Immature natural killer cell (primary cell): Measurements from ENCODE around the gene SLC8A3. TPM values are rescaled to one million over a fixed set of nuclear protein-coding genes. Genes with fewer than 3 reads are reported as not detected.

Experiments
- DNase-seq, 3 donors: peaks; one replicate each; pipeline ENCODE4 v3.0.0; 2022; ENCODE audit warnings: mixed read lengths in 1 of 3
- H3K27ac Mint-ChIP-seq, 6 donors: one replicate each; pipeline ENCODE4 v1.8.0; 2020; ENCODE audit warnings: mixed read lengths in 6 of 6, mild to moderate bottlenecking in 5 of 6, inconsistent platforms in 4 of 6, moderate library complexity in 3 of 6
- H3K27me3 Mint-ChIP-seq, 3 donors: one replicate each; pipeline ENCODE4 v1.8.0; 2020 to 2021; ENCODE audit warnings: low read depth in 3 of 3, mild to moderate bottlenecking in 3 of 3, mixed read lengths in 3 of 3, moderate library complexity in 3 of 3, inconsistent platforms in 1 of 3
- H3K36me3 Mint-ChIP-seq, 3 donors: one replicate each; pipeline ENCODE4 v1.8.0; 2020; ENCODE audit warnings: mixed read lengths in 3 of 3, inconsistent platforms in 2 of 3, mild to moderate bottlenecking in 2 of 3
- H3K4me1 Mint-ChIP-seq, 2 donors: one replicate each; pipeline ENCODE4 v1.8.0; 2020; ENCODE audit warnings: inconsistent platforms in 2 of 2, mild to moderate bottlenecking in 2 of 2, mixed read lengths in 2 of 2, moderate library complexity in 1 of 2
- H3K4me3 Mint-ChIP-seq, 5 donors: one replicate each; pipeline ENCODE4 v1.8.0; 2020; ENCODE audit warnings: mild to moderate bottlenecking in 5 of 5, mixed read lengths in 5 of 5, inconsistent platforms in 3 of 5, moderate library complexity in 3 of 5
- H3K9me3 Mint-ChIP-seq, 6 donors: one replicate each; pipeline ENCODE4 v1.8.0; 2020; ENCODE audit warnings: mild to moderate bottlenecking in 6 of 6, mixed read lengths in 6 of 6, inconsistent platforms in 4 of 6, moderate library complexity in 3 of 6
- polyA plus RNA-seq, 3 donors: library from polyadenylated mRNA; unstranded; fragments of 300-500 nt; fragmentation: Illumina TruSeq; gene quantifications; one replicate each; pipeline ENCODE4 v1.2.3, GENCODE V29; 2021

SLC8A3 gene
- polyA plus RNA-seq, 3 donors from 2014 or later = 0.21 TPM; not detected in 2

DNA sequence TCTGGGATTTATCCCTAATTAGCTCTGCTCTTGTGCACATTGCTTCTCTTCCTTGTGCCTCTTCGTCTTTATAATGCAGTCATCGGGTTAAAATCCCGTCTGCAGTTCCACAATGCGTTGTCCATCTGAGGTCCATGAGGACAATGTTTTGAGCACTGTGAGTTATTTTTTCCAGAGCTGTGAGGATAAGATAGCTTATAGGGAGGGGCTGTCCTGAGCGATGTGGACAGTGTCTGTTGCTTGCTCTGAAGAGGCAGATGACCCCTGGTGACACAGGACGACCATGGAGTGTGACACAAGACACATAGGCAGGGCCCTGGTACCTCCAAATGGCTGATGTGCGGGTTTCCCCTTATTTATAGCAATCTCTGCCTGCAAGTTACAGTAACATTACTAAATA is 177.0 kb downstream of the SLC8A3 start:
- Mint-ChIP-seq H3K27ac (no peak overlapping the region), H3K4me3 (no peak overlapping the region), H3K27me3 (peaks cover 0 to 3% (median 0%) of the 10 kb centered on the region in 3 donors), H3K36me3 (no peaks in the 10 kb centered on the region), H3K9me3 (no peaks in the 10 kb centered on the region), H3K4me1 (no peaks in the 10 kb centered on the region)
- no peak for DNase-seq

DNA sequence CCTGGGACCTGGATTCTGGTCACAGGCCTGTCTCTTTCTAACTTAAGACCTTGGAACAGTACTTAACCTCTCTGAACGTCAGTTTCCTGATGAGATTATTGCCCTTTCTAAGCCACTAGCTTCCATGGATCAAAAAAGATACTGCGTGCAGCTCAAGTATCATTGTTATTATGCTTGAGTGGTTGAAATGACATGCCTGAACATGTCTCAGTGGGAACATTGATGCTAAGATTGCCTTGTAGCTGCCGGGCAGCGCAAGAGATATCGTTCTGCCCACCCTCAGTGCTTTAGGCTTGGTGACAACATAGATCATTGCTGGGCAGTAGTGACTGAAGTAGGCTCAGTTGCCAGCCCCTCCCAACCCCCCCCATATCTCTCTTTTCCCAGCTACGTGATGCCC is 177.7 kb downstream of the SLC8A3 start:
- no peak for DNase-seq
- Mint-ChIP-seq H3K4me3 (no peak overlapping the region), H3K27ac (no peak overlapping the region), H3K27me3 (peaks cover 0 to 3% (median 0%) of the 10 kb centered on the region in 3 donors), H3K36me3 (no peaks in the 10 kb centered on the region), H3K4me1 (no peaks in the 10 kb centered on the region), H3K9me3 (no peaks in the 10 kb centered on the region)

DNA sequence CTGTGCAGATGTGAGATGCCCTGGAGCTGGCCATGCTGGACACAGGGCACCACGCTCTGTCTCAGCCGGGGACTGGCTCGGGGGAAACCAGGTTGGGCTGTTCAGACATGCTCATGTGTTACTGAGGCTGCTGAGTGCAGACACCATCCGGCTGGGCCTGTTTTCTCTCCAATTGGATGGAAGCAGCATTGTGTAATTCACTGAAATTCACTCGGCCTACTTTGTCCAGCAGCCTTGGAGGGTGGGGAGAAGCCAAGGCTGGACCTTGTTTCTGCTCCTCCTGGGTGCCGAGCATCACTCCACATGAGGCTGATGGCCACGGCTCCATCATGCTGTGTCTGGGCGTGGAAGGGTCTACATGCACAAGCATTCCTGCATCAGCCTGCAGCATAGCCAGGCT is 178.8 kb downstream of the SLC8A3 start:
- H3K9me3 Mint-ChIP-seq = no peaks in the 10 kb centered on the region
- no peaks in the 10 kb centered on the region for H3K4me1 Mint-ChIP-seq
- H3K27me3 Mint-ChIP-seq = peaks cover 0 to 3% (median 0%) of the 10 kb centered on the region in 3 donors
- no peaks in the 10 kb centered on the region for H3K36me3 Mint-ChIP-seq
- no peak for DNase-seq
- no peak overlapping the region for H3K27ac Mint-ChIP-seq
- H3K4me3 Mint-ChIP-seq = no peak overlapping the region

DNA sequence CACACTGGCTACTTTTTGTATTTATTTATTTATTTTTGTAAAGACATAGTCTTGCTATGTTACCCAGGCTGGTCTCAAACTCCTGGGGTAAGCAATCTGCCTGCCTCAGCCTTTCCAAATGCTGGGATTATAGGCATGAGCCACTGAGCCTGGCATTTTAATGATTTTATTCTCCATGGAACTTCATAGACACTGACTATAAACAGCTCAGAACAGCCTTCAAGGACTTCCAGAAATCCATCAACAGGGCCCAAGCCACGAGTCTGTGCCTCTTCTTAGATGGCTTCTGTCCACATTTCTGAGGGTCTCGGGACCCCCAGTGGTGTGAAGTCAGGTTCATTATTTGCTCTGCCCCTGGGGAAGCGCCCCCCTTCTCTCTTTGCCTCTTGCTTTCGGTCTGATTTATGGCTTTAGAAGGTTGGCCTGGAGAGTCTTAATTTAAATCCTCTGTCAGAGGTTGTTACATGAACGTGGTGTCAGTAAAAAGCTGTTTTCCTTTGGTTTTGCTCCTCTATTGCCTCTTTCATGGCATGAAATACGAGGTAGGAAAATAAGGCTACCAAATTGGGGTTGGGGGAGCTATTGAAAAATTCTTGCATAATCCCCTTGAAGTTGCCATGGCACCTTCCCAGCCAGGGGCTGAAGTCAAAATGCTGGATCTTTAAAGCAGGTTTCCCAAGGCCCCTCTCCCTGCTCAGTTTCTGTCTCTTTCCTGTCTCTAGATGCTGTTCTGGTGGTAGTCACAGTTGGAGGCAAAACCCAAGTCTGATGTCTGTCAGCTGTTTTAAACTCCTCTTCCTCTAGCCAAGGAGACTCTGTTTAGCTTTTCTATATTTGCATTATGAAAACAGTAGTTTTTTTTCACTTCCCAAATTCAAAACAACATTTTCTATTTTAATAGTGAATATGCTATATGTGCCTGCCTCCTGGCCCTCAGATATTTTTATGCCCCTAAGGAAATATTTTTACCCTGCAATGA is 180.2 kb downstream of the SLC8A3 start:
- Mint-ChIP-seq H3K27me3 (peaks cover 0 to 2% (median 0%) of the 10 kb centered on the region in 3 donors), H3K4me1 (no peaks in the 10 kb centered on the region), H3K9me3 (no peaks in the 10 kb centered on the region), H3K36me3 (no peaks in the 10 kb centered on the region), H3K27ac (no peak overlapping the region), H3K4me3 (no peak overlapping the region)
- DNase-seq = no peak

DNA sequence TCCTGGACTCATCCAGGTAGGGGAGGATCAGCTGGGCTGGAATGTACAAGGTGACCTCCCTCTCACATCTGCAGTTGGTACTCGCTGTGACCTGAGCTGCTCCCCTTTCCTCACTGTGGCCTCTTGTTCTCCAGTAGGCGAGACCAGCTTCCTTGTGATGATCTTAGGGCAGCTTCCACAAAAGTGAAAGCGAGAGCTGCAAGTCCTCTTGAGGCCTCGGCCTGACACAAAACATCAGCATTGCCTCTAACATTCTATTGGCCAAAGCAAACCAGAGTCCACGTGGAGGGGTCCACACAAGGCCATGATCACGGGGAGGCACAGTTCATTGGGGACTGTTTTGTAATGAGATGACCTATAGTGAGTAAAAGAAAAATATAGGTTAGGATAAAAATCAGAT is 182.1 kb downstream of the SLC8A3 start:
- no peak for DNase-seq
- H3K4me3 Mint-ChIP-seq = no peak overlapping the region
- no peak overlapping the region for H3K27ac Mint-ChIP-seq
- H3K4me1 Mint-ChIP-seq = no peaks in the 10 kb centered on the region
- H3K9me3 Mint-ChIP-seq = no peaks in the 10 kb centered on the region
- no peaks in the 10 kb centered on the region for H3K36me3 Mint-ChIP-seq
- peaks cover 0 to 2% (median 0%) of the 10 kb centered on the region in 3 donors for H3K27me3 Mint-ChIP-seq

DNA sequence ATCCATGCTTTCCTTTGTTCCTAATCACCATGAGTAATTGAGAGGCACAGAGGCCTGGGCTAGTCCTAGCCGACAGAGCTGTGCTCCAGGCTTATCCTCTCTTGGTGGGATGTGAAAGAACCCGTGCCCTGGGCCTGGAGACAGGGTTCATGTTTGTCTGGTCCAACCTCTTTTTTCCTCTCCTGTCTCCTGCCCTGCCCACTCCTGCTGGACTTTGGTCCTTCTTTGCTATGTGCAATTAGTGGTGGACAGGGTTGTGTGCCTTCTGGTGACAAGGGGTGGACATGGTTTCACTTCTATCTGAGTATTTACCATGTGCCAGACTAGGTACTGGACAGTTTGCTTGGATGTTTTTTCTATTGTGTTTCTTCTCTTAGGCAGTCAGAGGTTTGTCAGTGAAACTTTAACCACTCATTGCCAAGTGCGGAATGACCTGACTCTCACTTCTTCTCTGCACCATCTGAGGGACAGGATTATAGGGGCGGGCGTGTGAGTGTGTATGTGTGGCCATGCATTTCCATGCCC is 183.4 kb downstream of the SLC8A3 start:
- no peak for DNase-seq
- H3K36me3 Mint-ChIP-seq = no peaks in the 10 kb centered on the region
- H3K4me3 Mint-ChIP-seq = no peak overlapping the region
- H3K9me3 Mint-ChIP-seq = no peaks in the 10 kb centered on the region
- no peaks in the 10 kb centered on the region for H3K4me1 Mint-ChIP-seq
- peaks cover 0 to 5% (median 0%) of the 10 kb centered on the region in 3 donors for H3K27me3 Mint-ChIP-seq
- no peak overlapping the region for H3K27ac Mint-ChIP-seq

DNA sequence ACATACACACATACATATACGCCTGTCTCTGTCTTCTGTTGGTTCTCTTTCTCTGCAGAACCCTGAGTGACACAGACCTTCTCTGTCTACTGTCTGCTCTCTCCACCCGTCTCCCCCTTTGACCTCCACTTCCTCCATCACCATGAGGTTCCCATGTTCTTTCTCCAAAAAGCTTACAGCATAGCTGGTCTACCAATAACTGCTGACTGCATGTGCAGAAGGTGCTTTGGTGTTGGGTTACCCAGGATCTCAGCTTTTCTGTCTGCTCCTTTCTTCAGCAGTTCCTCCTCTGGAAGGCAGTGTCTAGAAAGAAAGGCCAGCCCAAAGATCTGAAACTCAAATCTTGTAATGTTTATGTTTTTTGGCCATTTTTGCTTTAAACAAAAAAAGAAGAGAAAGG is 184.0 kb downstream of the SLC8A3 start:
- Mint-ChIP-seq H3K27me3 (peaks cover 0 to 5% (median 0%) of the 10 kb centered on the region in 3 donors), H3K4me3 (no peak overlapping the region)

DNA sequence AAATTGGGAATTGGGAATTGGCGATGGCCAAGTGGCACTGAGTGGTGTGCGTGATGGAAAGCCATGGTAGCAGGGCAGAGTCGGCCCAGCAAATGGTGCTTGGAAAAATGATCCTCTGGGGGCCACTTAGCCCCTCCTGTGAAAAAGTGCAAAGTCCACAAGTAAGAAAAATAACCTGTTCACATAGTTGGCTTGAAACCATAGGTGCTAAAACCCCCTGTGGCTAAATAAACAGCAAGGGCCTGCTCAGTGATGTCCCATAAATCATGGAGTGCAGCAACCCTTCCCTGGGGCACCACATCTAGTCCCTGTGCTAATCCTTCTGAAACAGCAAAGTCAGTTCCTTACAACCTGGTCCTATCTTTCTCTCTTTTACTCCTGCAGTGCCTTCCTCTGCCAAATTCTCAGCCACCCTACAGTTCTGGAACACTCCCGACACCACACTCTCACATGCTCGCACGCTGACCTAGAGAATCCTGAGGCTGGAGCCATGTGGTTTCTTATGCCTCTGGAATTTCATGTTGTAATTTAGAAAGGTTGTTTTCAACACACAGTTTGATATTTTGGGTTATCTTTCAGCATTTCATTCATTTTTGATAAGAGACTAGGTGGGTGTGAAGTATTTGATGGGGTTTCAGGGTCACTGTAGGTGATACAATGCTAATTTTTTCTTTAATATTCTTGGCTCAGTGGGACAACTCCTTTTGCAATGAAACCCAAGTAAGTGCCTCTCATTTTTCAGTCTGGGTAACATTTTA is 186.0 kb downstream of the SLC8A3 start:
- Mint-ChIP-seq H3K9me3 (no peaks in the 10 kb centered on the region), H3K27me3 (peaks cover 0 to 4% (median 0%) of the 10 kb centered on the region in 3 donors), H3K27ac (no peak overlapping the region), H3K4me1 (no peaks in the 10 kb centered on the region), H3K4me3 (no peak overlapping the region), H3K36me3 (no peaks in the 10 kb centered on the region)
- DNase-seq = no peak

More for the DNA sequence above, 184.0 kb downstream of the SLC8A3 start:
- no peak overlapping the region for H3K27ac Mint-ChIP-seq
- DNase-seq = no peak
- H3K9me3 Mint-ChIP-seq = no peaks in the 10 kb centered on the region
- no peaks in the 10 kb centered on the region for H3K36me3 Mint-ChIP-seq
- no peaks in the 10 kb centered on the region for H3K4me1 Mint-ChIP-seq

DNA sequence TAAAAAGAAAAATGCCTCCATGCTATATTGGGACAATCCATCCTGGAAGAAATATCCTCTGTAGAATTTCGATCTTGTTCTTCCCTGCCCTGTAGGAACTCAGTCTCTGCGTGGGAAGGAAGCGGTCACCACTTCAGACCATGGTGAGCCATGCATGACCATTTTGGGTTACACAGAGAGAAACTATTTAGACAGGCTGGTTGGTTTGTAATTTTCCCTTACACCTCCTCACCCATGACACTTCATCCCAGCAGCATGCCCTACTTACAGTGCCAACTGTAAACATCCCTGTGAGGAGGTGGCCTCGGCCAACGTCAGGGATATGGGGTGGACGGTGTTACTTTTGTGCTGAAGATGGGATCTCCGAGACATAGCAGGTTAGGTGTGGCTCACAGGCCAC is 188.2 kb downstream of the SLC8A3 start:
- Mint-ChIP-seq H3K27ac (no peak overlapping the region), H3K4me3 (no peak overlapping the region), H3K27me3 (peaks cover 0 to 4% (median 0%) of the 10 kb centered on the region in 3 donors), H3K9me3 (no peaks in the 10 kb centered on the region), H3K36me3 (no peaks in the 10 kb centered on the region), H3K4me1 (no peaks in the 10 kb centered on the region)
- DNase-seq = no peak

DNA sequence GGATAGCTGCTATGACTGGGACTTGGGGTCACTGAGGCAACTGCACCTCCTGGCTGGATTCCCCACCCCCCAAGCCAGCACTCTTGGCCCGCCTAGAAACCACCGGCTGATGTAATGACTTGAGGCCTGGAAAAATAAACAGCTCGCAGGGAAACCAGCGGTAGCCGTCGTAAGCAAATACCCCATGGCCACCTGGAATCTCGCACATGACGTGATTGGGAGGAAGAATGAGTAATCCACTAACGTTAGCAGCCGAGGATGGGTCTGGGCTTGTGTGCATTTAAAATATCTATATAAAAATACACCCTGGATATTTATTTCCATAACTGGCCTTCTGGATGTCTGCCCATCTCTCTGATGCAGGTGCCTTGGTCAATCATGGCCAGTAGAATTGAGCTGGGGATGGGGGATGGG is 189.5 kb downstream of the SLC8A3 start:
- no peaks in the 10 kb centered on the region for H3K4me1 Mint-ChIP-seq
- no peaks in the 10 kb centered on the region for H3K9me3 Mint-ChIP-seq

DNA sequence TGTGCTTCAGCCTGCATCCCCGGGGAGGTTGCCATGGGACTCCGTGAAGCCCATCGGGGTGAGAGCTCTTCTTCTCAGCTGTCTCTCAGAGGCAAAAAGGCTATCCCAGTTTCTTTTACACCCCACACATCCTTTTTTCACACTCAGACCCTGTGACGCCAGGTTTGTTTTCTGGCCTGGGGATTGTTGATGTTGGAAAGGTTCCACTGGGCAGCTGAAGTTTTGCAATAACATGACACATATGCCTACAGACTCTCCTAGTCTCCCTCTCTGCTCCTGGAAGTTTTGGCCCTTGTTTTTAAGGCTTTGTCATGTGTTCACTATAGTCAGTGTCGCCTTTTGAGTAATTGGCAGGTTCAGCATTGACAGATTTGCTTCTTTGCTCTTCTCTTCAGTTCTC is 190.9 kb downstream of the SLC8A3 start:
- Mint-ChIP-seq H3K36me3 (no peaks in the 10 kb centered on the region), H3K27ac (no peak overlapping the region)

More for the DNA sequence above, 189.5 kb downstream of the SLC8A3 start:
- H3K27me3 Mint-ChIP-seq = peaks cover 0 to 4% (median 0%) of the 10 kb centered on the region in 3 donors
- no peak overlapping the region for H3K27ac Mint-ChIP-seq
- no peak overlapping the region for H3K4me3 Mint-ChIP-seq
- H3K36me3 Mint-ChIP-seq = no peaks in the 10 kb centered on the region
- no peak for DNase-seq

DNA sequence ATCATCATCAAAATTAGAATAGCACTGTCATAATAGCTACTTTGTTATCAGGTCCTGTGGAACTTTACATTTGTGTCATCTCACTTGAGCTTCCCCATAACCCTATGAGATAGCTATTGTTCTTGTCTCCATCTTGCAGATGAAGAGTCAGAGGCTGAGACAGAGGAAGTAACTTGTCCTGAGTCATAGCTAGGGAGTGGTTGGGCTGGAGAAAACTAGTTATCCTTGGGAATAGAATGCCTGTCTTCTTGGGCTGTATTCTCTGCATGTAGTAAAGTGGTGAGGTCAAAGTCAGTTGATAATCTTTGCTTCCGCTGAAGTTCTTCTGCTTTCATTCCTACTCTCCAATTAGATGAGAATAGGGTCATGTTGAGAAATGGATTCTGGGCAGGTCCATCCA is 192.5 kb downstream of the SLC8A3 start:
- DNase-seq = no peak
- Mint-ChIP-seq H3K27ac (no peak overlapping the region), H3K4me3 (no peak overlapping the region), H3K4me1 (no peaks in the 10 kb centered on the region), H3K36me3 (no peaks in the 10 kb centered on the region), H3K27me3 (peaks cover 0 to 8% (median 6%) of the 10 kb centered on the region in 3 donors), H3K9me3 (no peaks in the 10 kb centered on the region)

More for the DNA sequence above, 190.9 kb downstream of the SLC8A3 start:
- no peak for DNase-seq
- H3K9me3 Mint-ChIP-seq = no peaks in the 10 kb centered on the region
- H3K4me3 Mint-ChIP-seq = no peak overlapping the region
- peaks cover 0 to 7% (median 7%) of the 10 kb centered on the region in 3 donors for H3K27me3 Mint-ChIP-seq
- no peaks in the 10 kb centered on the region for H3K4me1 Mint-ChIP-seq
